ENCODE data around the gene BDKRB2.

DNA sequence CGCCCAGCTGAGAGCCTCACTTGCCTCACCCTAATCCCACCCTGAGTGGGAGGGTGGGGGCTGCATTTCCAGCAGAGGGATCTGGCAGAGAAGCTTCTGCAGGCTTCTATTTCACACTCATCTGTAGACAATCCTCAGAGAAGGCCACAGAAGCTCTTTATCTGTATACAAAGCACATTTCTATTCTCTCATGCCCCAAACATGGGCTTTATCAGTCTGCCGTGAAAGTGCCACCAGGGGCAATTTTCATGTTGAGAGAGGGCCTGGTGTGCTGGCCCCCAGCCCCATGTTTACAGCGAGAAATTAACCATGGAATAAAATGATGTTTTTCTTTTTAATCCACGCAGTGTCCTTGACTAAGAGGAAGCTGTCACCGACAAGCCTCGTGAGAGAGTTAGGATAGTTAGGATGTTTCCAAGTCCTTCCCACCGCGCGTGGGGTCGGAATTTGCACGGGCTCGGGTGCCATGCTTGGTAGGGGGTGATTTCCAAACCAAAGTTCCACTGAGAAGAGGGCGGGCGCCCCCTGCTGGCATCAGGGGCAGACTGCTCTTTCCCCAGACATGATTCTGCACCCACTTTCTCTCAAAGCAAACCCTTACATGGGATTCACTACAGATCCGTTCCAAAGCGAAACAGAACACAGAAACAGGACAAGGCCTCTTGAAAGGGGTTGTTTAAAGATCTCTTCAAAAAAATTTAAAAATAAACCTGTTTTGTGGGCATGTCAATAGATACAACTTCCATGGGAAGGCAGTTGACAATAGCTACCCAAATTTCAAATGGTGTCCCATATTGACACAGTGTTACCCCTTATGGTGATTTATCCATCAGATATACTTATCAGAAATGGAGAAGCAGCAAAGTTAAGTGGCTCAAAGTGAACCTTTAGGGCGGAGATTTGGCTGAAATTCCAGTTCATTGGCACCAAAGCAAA is 70.8 kb downstream of the BDKRB2 start:
- TF ChIP-seq EZH2 (IDR thresholded peaks at IDR 0.05; ENCODE audit: insufficient read depth, poor library complexity, severe bottlenecking) (no peak), EZH2phosphoT487 (IDR thresholded peaks at IDR 0.05; ENCODE audit: insufficient read depth, low read depth) (no peak)

Measured in GM23248 (cell line).